ENCODE data around the gene CST7. TPM values are rescaled to one million over a fixed set of nuclear protein-coding genes. Genes with fewer than 3 reads are reported as not detected.

Gene CST7
- total RNA-seq, 2 donors from 2014 or later = not detected

DNA sequence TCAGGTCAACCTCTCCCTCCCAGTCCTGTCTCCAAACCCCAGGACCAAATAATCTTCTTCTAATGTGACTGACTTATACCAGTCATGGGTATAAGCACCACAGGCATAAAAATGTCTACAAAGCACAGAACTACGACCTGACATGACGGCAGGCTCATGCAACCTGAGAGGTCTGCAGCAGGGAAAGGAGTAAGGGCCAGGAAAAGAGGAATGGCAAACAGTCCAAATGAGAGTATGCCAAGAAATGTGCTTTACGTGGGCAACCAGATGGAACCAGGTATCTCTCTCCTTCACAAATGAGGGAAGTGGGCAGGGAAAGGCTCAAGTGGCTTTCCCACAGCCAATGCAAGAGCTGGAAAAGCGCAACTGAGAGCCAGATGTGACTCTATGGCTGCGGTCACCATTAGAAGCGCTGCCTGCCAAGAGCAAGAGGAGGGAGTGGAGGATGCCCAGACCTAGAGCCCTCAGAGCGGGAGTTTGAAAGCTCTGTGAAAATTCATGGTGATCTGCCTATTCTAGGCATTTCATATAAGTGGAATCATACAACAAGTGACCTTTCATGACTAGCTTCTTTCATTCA lies 37.5 kb downstream of the CST7 start:
- Mint-ChIP-seq H3K4me1 (peaks cover 9% of the 10 kb centered on the region), H3K27ac (no peak overlapping the region), H3K9me3 (no peaks in the 10 kb centered on the region), H3K36me3 (ENCODE audit: low read depth) (peaks cover 15% of the 10 kb centered on the region), H3K27me3 (ENCODE audit: insufficient read depth) (no peaks in the 10 kb centered on the region), H3K4me3 (no peak overlapping the region)
- Histone ChIP-seq H3K27me3 (ENCODE audit: control insufficient read depth, insufficient read depth, low read length, poor library complexity, severe bottlenecking) (no peaks in the 10 kb centered on the region), H3K36me3 (ENCODE audit: control insufficient read depth, insufficient read depth, low read length) (peaks cover 20% of the 10 kb centered on the region), H3K9ac (ENCODE audit: extremely low read depth, low read length, poor library complexity, severe bottlenecking) (no peak overlapping the region), H3K4me1 (ENCODE audit: control insufficient read depth, insufficient read depth, low read length) (peaks cover 5% of the 10 kb centered on the region), H3K4me3 (ENCODE audit: low read length) (no peak overlapping the region), H3K27ac (ENCODE audit: low read depth, low read length) (no peak overlapping the region), H3K9me3 (ENCODE audit: control insufficient read depth, low read length) (no peaks in the 10 kb centered on the region)
- DNase-seq = peak; percentile 17
- 93 to 100% methylated on average over 6 to 7 of the region's 7 CpGs for WGBS, 2 experiments (ENCODE audit: insufficient coverage in 1 of 2, insufficient read length in 1 of 2)
- TF ChIP-seq CTCF (conservative IDR thresholded peaks at IDR 0.05) = no peak

DNA sequence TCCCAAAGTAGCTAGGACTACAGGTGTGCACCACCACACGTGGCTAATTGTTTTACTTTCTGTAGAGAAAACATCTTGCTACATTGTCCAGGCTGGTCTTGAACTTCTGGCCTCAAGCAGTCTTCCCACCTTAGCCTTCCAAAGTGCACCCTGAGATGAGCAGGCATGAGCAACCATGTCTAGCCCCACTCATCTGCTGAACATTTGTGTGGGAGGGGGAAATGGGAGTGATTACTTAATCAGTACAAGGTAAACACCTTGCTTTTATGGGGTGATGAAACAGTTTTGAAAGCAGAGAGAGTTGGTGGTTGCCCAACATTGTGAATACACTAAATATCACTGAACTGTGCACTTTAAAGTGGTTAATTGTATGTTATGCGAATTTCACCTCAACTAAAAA lies 38.2 kb downstream of the CST7 start:
- peaks cover 14% of the 10 kb centered on the region for H3K4me1 Mint-ChIP-seq
- peaks cover 5% of the 10 kb centered on the region for H3K4me1 ChIP-seq (ENCODE audit: control insufficient read depth, insufficient read depth, low read length)
- peaks cover 20% of the 10 kb centered on the region for H3K36me3 ChIP-seq (ENCODE audit: control insufficient read depth, insufficient read depth, low read length)
- no peak overlapping the region for H3K4me3 Mint-ChIP-seq
- peaks cover 11% of the 10 kb centered on the region for H3K36me3 Mint-ChIP-seq (ENCODE audit: low read depth)
- DNase-seq = peak; percentile 4
- H3K27me3 ChIP-seq (ENCODE audit: control insufficient read depth, insufficient read depth, low read length, poor library complexity, severe bottlenecking) = no peaks in the 10 kb centered on the region
- no peaks in the 10 kb centered on the region for H3K9me3 ChIP-seq (ENCODE audit: control insufficient read depth, low read length)
- no peaks in the 10 kb centered on the region for H3K27me3 Mint-ChIP-seq (ENCODE audit: insufficient read depth)
- H3K4me3 ChIP-seq (ENCODE audit: low read length) = no peak overlapping the region
- no peaks in the 10 kb centered on the region for H3K9me3 Mint-ChIP-seq
- H3K27ac ChIP-seq (ENCODE audit: low read depth, low read length) = no peak overlapping the region
- 98 to 100% methylated on average over 1 to 2 of the region's 2 CpGs for WGBS, 2 experiments (ENCODE audit: insufficient coverage in 1 of 2, insufficient read length in 1 of 2)
- H3K27ac Mint-ChIP-seq = no peak overlapping the region
- H3K9ac ChIP-seq (ENCODE audit: extremely low read depth, low read length, poor library complexity, severe bottlenecking) = no peak overlapping the region
- TF ChIP-seq CTCF (conservative IDR thresholded peaks at IDR 0.05) = no peak

DNA sequence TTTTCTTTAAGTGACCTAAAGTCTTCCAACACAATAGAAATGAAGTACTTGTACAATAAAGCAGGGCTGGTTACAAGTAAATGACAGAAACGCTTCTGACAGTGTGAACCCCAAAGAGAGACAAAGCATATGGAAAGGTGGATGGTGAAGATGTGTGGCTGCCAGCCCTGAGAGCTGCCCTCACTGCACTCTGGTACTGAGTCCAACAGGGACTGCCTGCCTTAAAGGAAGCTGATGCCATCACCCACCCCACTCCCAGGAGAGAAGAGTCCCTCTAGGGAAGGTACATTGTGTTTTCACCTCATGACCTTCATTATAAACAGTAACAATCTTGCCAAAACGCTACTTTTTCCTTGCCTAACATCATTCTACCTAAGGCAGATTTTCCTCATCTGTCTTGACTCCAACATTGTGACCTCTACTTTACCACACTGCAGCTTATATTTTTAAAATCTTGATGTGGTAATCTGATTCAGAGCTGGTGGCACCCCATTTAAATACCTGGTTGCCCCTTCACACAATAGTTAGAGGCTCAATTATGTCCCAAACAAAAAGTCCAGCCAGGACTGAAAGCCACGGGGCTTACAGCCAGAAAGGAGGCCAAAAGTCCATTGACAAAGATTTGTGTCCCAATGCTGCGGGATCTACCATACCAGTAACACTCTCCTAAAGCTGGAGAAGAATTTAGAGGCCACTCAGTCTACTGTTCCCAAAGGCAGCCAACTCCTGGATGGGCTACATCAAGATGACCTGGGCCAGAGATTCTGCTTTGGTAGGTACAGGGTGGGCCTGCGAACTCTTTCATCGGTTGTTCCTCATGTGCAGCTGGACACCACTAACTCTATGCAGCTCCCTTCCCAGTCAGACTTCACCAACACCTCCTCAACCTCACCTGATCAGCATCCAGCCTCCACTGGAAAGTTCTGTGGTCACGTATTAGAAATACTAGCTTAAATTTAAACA lies 39.1 kb downstream of the CST7 start:
- Mint-ChIP-seq H3K27me3 (ENCODE audit: insufficient read depth) (no peaks in the 10 kb centered on the region), H3K27ac (no peak overlapping the region), H3K9me3 (no peaks in the 10 kb centered on the region), H3K4me1 (peaks cover 14% of the 10 kb centered on the region), H3K36me3 (ENCODE audit: low read depth) (peaks cover 3% of the 10 kb centered on the region), H3K4me3 (no peak overlapping the region)
- WGBS, 2 experiments (ENCODE audit: insufficient coverage in 1 of 2, insufficient read length in 1 of 2) = 93 to 95% methylated on average over 4 to 7 of the region's 7 CpGs
- peaks cover 5% of the 10 kb centered on the region for H3K4me1 ChIP-seq (ENCODE audit: control insufficient read depth, insufficient read depth, low read length)
- no peaks in the 10 kb centered on the region for H3K27me3 ChIP-seq (ENCODE audit: control insufficient read depth, insufficient read depth, low read length, poor library complexity, severe bottlenecking)
- no peak overlapping the region for H3K9ac ChIP-seq (ENCODE audit: extremely low read depth, low read length, poor library complexity, severe bottlenecking)
- TF ChIP-seq CTCF (conservative IDR thresholded peaks at IDR 0.05) = no peak
- H3K27ac ChIP-seq (ENCODE audit: low read depth, low read length) = no peak overlapping the region
- DNase-seq = peak; percentile 15
- no peak overlapping the region for H3K4me3 ChIP-seq (ENCODE audit: low read length)
- no peaks in the 10 kb centered on the region for H3K9me3 ChIP-seq (ENCODE audit: control insufficient read depth, low read length)
- H3K36me3 ChIP-seq (ENCODE audit: control insufficient read depth, insufficient read depth, low read length) = peaks cover 12% of the 10 kb centered on the region
